ENCODE data around the gene OBSL1.

The OBSL1 gene

DNA sequence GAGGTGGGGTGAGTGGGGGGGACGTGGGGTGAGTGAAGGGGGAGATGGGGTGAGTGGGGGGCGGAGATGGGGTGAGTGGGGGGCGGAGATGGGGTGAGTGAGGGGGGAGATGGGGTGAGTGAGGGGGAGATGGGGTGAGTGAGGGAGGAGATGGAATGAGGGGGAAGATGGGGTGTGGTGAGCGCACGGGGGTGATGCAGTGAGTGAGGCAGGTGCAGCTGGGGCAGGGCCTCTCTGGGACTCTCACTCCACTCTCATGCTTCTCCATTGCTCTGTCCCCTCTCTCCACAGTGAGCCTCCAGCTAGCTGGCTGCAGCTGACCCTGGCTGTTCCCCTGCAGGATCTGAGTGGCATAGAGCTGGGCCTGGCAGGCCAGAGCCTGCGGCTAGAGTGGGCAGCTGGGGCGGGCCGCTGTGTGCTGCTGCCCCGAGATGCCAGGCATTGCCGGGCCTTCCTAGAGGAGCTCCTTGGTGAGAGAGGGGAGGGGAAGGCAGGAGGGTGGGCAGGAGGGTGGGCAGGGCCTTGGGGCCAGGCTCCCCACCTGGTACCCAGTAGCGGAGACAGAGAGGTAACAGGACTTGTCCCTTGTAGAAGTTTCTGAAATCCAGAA lies 42.2 kb upstream of the OBSL1 start:
- no peak overlapping the region for H3K27ac ChIP-seq
- no peaks in the 10 kb centered on the region for H3K9me3 ChIP-seq (replicated peaks in 1 of 11)
- no peak overlapping the region for H3K4me3 ChIP-seq
- no peak overlapping the region; a peak in 1 of 22 replicates for H3K4me2 ChIP-seq
- no peaks in the 10 kb centered on the region for H3K27me3 ChIP-seq
- peaks cover 0 to 28% (median 24%) of the 10 kb centered on the region in 10 experiments; a peak in 17 of 20 replicates for H3K4me1 ChIP-seq
- H3K36me3 ChIP-seq = peaks cover 59 to 81% (median 73%) of the 10 kb centered on the region in 11 experiments
- peaks cover 0 to 40% (median 8%) of the 10 kb centered on the region in 11 experiments; a peak in 9 of 22 replicates for H4K20me1 ChIP-seq
- TF ChIP-seq Cebpa-rat (IDR thresholded peaks at IDR 0.05) = no peak
- no peak overlapping the region; a peak in 1 of 22 replicates for H3K9ac ChIP-seq

DNA sequence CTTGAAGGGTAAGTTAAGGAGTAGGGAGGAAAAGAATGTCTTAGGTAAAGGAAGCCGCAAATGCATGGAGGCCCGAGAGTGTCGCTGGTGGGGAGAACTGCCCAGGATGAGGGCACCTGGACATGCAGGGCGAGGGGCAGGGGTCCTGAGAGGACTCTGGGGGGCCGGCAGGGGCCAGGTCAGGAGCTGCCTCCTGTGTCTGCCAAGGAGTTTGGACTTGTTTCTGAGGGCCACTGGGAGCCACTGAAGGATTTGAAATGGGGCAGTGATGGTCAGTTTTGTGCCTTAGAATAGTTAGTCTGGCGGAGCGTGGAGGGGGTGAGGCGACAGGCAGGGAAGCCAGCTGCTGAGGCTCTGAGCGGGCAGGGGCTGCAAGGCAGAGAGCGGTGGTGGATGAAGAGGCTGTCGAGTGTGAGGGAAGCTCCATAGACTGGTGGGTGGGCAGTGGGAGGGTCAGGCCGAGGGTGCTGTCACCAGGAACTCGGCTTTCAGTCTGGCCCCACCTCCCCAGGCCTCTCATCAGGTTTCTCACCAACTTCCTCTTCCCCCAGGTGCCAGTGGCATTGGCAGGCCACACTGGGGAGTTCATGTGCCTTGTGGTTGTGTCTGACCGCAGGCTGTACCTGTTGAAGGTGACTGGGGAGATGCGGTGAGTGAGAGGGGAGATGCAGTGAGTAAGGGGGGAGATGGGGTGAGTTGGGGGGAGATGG lies 41.4 kb upstream of the OBSL1 start:
- Histone ChIP-seq H3K9me3 (replicated peaks in 1 of 11) (no peaks in the 10 kb centered on the region), H3K36me3 (peaks cover 67 to 90% (median 81%) of the 10 kb centered on the region in 11 experiments), H3K9ac (peak overlapping the region in 2 of 11 experiments; percentile 19 to 46; a peak in 2 of 22 replicates), H3K27ac (no peak overlapping the region), H4K20me1 (peaks cover 0 to 44% (median 8%) of the 10 kb centered on the region in 11 experiments; a peak in 9 of 22 replicates), H3K4me3 (no peak overlapping the region), H3K27me3 (no peaks in the 10 kb centered on the region), H3K4me1 (peaks cover 0 to 31% (median 27%) of the 10 kb centered on the region in 10 experiments; a peak in 17 of 20 replicates), H3K4me2 (peak overlapping the region in 8 of 11 experiments; percentile 47 to 68 (median 56); a peak in 16 of 22 replicates)
- no peak for TF ChIP-seq Cebpa-rat (IDR thresholded peaks at IDR 0.05)

DNA sequence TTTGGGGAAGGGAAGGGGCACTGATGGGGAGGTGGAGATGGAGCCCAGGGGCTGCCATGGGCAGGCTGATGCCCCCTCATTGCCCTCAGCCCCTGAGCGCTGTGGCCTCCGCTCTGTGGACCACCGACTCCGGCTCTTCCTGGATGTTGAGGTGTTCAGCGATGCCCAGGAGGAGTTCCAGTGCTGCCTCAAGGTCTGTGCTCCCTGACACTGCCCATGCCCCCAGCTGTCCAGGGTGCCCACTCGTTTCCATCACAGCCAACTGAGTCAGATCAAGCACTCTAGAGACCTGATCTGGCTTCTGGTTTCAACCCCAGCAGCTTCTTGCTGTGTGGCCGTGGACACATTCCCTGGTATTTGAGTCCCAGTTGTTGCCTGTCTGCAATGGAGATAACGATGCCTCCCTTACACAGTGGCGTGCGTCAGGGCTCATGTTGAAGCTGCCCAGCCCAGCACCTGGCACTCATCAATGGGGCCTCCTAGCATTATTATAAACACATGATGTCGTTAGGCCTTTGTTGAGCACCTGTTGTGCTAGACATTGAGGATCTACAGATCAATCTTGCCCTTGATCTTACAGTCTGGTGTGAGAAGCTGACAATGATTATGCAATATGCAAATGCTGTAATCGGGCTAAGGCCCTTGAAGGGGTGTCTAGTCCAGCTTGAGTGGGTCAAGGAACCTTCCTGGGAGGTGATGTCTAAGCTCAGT lies 40.7 kb upstream of the OBSL1 start:
- Histone ChIP-seq H3K4me2 (peak overlapping the region in 8 of 11 experiments; percentile 47 to 68 (median 56); a peak in 15 of 22 replicates), H3K27ac (no peak overlapping the region)
- peak in 4 of 11 experiments; percentile 8 to 43 (median 20); a peak in 2 of 22 replicates for TF ChIP-seq Cebpa-rat (IDR thresholded peaks at IDR 0.05)

DNA sequence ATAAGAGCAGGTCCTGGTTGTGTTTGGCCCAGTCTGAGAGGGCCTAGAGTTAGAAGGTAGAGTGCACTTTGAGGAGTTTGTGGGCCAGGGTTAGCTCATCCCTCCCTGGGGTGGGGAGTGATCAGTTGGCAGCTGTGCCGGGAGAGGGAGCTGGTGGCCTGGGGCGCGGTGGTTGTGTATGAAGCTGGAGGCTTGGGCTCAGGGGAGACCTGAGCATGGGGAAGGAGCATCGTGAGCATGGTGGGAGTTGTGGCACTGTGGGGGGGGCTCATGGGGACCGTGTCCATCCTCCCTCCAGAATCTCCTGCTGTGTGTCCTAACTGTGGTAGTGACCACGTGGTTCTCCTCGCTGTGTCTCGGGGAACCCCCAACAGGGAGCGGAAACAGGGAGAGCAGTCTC lies 40.0 kb upstream of the OBSL1 start:
- Histone ChIP-seq H3K4me1 (peaks cover 0 to 33% (median 27%) of the 10 kb centered on the region in 10 experiments; a peak in 17 of 20 replicates), H3K4me3 (no peak overlapping the region), H4K20me1 (peaks cover 0 to 49% (median 8%) of the 10 kb centered on the region in 11 experiments; a peak in 9 of 22 replicates), H3K9me3 (replicated peaks in 1 of 11) (no peaks in the 10 kb centered on the region), H3K36me3 (peaks cover 73 to 94% (median 88%) of the 10 kb centered on the region in 11 experiments), H3K4me2 (no peak overlapping the region), H3K27me3 (no peaks in the 10 kb centered on the region), H3K9ac (no peak overlapping the region), H3K27ac (no peak overlapping the region)
- TF ChIP-seq Cebpa-rat (IDR thresholded peaks at IDR 0.05) = no peak

More for the DNA sequence above, 40.7 kb upstream of the OBSL1 start:
- Histone ChIP-seq H4K20me1 (peaks cover 0 to 44% (median 8%) of the 10 kb centered on the region in 11 experiments; a peak in 9 of 22 replicates), H3K4me3 (no peak overlapping the region), H3K36me3 (peaks cover 73 to 94% (median 87%) of the 10 kb centered on the region in 11 experiments), H3K9me3 (replicated peaks in 1 of 11) (no peaks in the 10 kb centered on the region), H3K4me1 (peaks cover 0 to 33% (median 27%) of the 10 kb centered on the region in 10 experiments; a peak in 17 of 20 replicates), H3K27me3 (no peaks in the 10 kb centered on the region), H3K9ac (peak overlapping the region in 1 of 11 experiments; percentile 46; a peak in 1 of 22 replicates)

DNA sequence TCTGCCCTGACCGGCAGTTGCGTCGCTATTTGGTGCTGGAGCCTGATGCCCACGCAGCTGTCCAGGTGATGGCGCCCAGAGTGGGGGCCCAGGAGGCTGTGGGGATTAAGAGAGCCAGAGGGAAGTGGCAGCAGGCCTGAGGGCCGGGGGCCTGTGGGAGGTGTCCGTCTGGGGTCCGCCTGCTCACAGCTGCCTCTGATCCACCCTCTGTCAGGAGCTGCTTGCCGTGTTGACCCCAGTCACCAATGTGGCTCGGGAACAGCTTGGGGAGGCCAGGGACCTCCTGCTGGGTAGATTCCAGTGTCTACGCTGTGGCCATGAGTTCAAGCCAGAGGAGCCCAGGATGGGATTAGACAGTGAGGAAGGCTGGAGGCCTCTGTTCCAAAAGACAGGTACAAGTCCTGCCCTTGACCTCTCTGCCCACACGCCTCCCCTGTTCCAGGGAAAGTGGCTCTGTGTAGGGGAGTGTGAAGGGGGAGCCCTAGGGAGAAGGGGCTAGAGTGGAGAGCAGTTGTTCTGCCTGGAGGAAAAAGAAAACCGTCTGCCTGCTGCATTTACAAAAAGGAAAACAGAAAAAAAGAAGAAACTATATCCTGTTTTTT lies 37.9 kb upstream of the OBSL1 start:
- Histone ChIP-seq H3K36me3 (peaks cover 77 to 94% (median 85%) of the 10 kb centered on the region in 11 experiments), H3K9me3 (replicated peaks in 1 of 11) (no peaks in the 10 kb centered on the region), H4K20me1 (peaks cover 0 to 50% (median 5%) of the 10 kb centered on the region in 11 experiments; a peak in 9 of 22 replicates), H3K27ac (no peak overlapping the region), H3K27me3 (no peaks in the 10 kb centered on the region), H3K4me1 (peaks cover 10 to 29% (median 17%) of the 10 kb centered on the region in 10 experiments), H3K4me3 (no peak overlapping the region), H3K4me2 (no peak overlapping the region), H3K9ac (no peak overlapping the region)
- TF ChIP-seq Cebpa-rat (IDR thresholded peaks at IDR 0.05) = no peak

DNA sequence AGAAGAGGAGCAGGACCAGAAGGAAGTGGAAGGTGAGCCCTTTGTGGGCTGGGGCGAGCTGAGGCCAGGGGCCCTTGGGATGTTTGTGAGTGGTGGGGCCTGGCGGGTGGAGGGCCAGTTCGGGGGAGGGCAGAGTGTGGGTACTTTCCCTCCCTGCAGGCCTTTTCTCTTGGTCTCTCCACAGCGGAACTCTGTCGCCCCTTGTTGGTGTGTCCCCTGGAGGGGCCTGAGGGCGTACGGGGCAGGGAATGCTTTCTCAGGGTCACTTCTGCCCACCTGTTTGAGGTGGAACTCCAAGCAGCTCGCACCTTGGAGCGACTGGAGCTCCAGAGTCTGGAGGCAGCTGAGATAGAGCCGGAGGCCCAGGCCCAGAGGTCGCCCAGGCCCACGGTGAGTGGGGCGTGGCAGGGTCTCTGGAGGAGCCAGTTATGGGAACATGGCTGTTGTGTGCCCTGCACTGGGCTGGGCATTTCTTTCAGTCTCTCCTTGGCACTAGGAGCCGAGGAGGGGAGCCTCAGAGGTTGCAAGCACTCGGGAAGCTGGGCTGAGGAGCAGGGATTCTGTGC lies 37.1 kb upstream of the OBSL1 start:
- H3K4me3 ChIP-seq = no peak overlapping the region
- H3K4me2 ChIP-seq = no peak overlapping the region
- no peak overlapping the region for H3K27ac ChIP-seq
- no peak for TF ChIP-seq Cebpa-rat (IDR thresholded peaks at IDR 0.05)
- H3K36me3 ChIP-seq = peaks cover 79 to 93% (median 85%) of the 10 kb centered on the region in 11 experiments
- no peak overlapping the region for H3K9ac ChIP-seq
- peaks cover 0 to 54% (median 3%) of the 10 kb centered on the region in 11 experiments; a peak in 8 of 22 replicates for H4K20me1 ChIP-seq
- peaks cover 12 to 36% (median 20%) of the 10 kb centered on the region in 10 experiments for H3K4me1 ChIP-seq
- H3K27me3 ChIP-seq = no peaks in the 10 kb centered on the region
- H3K9me3 ChIP-seq (replicated peaks in 1 of 11) = no peaks in the 10 kb centered on the region

DNA sequence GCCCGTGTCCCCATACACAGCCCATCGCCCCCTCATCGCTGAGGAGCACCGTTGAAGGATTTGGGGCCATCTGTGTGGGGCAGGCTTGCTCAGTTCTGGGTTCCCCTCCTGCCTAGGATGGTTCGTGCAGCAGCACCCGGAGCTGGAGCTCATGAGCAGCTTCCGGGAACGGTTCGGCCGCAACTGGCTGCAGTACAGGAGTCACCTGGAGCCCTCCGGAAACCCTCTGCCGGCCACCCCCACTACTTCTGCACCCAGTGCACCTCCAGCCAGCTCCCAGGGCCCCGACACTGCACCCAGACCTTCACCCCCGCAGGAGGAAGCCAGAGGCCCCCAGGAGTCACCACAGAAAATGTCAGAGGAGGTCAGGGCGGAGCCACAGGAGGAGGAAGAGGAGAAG lies 36.6 kb upstream of the OBSL1 start:
- Histone ChIP-seq H3K36me3 (peaks cover 81 to 98% (median 90%) of the 10 kb centered on the region in 11 experiments), H3K9ac (no peak overlapping the region), H3K4me2 (no peak overlapping the region), H3K27me3 (no peaks in the 10 kb centered on the region), H4K20me1 (peaks cover 0 to 54% (median 3%) of the 10 kb centered on the region in 11 experiments; a peak in 8 of 22 replicates), H3K4me3 (no peak overlapping the region), H3K4me1 (peaks cover 11 to 42% (median 23%) of the 10 kb centered on the region in 10 experiments), H3K27ac (no peak overlapping the region), H3K9me3 (replicated peaks in 1 of 11) (no peaks in the 10 kb centered on the region)
- TF ChIP-seq Cebpa-rat (IDR thresholded peaks at IDR 0.05) = no peak

DNA sequence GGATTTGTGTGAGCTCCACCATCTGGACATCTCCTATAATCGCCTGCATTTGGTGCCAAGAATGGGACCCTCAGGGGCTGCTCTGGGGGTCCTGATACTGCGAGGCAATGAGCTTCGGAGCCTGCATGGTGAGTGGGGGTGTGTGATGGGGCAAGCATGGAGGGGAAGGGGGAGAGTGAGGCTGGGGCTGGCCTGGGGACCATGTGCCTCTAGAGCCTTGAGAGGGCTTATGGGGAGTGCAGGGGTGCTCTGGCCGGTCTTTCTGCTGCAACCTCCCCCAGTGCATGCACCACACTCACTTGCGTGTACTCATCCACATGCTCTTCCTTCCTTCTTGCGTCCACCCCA lies 34.2 kb upstream of the OBSL1 start:
- H3K27ac ChIP-seq = no peak overlapping the region
- H3K4me1 ChIP-seq = peaks cover 0 to 31% (median 15%) of the 10 kb centered on the region in 10 experiments; a peak in 14 of 20 replicates
- H3K27me3 ChIP-seq = no peaks in the 10 kb centered on the region
- H3K4me3 ChIP-seq = no peak overlapping the region
- no peak overlapping the region for H3K9ac ChIP-seq
- H3K9me3 ChIP-seq (replicated peaks in 1 of 11) = no peaks in the 10 kb centered on the region
- no peak overlapping the region for H3K4me2 ChIP-seq
- TF ChIP-seq Cebpa-rat (IDR thresholded peaks at IDR 0.05) = no peak
- peaks cover 79 to 100% (median 92%) of the 10 kb centered on the region in 11 experiments for H3K36me3 ChIP-seq
- peaks cover 0 to 52% (median 6%) of the 10 kb centered on the region in 11 experiments; a peak in 9 of 22 replicates for H4K20me1 ChIP-seq

All from BLaER1 treated with 17β-estradiol and CSF1 and Interleukin-3, amounts not matched to agents 10 nM and 100 nM (cell line).